ENCODE results near the gene ROR1. TPM values are rescaled to one million over a fixed set of nuclear protein-coding genes. Genes with fewer than 3 reads are reported as not detected.

Gene ROR1
- total and polyA plus RNA-seq, 8 donors, result 25.5 to 95.8 (median 83.0) TPM

DNA sequence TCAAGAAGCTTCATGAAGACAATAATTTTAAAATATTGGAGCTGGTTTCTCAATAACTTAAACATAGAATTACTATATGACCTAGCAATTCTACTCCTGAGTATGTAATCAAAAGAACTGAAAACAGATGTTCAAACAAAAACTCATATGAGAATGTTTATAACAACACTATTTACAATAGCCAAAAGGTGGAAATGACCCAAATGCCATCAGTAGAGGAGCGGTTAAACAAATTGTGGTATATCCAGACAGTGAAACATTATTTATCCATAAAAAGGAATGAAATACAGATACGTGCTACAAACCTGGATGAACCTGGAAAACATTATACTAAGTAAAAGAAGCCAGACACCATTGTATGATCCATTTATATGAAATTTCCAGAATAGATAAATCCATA is 366.8 kb downstream of the ROR1 start:
- H3K27ac ChIP-seq, result no peak overlapping the region
- H3K27me3 ChIP-seq, result no peaks in the 10 kb centered on the region
- H3K9me3 ChIP-seq, result no peaks in the 10 kb centered on the region
- peaks cover 0 to 5% of the 10 kb centered on the region in 2 donors for H3K36me3 ChIP-seq
- no peak overlapping the region for H3K4me3 ChIP-seq
- TF ChIP-seq CTCF (IDR thresholded peaks at IDR 0.05), result no peak
- ATAC-seq (no peak), DNase-seq (no peak)
- H3K4me1 ChIP-seq, result no peaks in the 10 kb centered on the region
- intact Hi-C loops (cut with DNase I), result no loop called here

- DNase-seq, result no peak
- no peaks in the 10 kb centered on the region for H3K27me3 ChIP-seq
- peaks cover 0 to 5% of the 10 kb centered on the region in 2 donors for H3K36me3 ChIP-seq
- no peak for TF ChIP-seq CTCF (IDR thresholded peaks at IDR 0.05)
- H3K4me3 ChIP-seq, result no peak overlapping the region
- no peaks in the 10 kb centered on the region for H3K9me3 ChIP-seq
- no peak for ATAC-seq
- intact Hi-C loops (cut with DNase I), result no loop called here
- H3K4me1 ChIP-seq, result no peaks in the 10 kb centered on the region
- H3K27ac ChIP-seq, result no peak overlapping the region
Observed at GRCh38 chr1:64147045-64147724, 373.4 kb downstream of the ROR1 start.

DNA sequence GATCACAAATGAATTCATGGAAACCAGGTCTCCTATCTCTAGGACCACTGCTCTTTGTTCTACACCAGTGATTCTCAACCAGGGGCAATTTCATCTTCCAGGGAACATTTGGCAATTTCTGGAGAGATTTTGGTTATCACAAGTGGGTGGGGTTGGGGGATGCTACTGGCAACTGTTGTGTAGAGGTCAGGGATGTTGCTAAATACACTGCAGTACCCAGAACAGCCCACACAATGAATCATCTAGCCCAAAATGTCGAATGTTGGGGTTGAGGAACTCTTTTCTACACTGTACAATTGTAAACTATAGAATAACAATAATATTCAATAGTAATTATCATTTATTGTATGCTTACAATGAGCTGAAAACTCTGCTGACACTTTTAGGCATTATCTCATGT is 373.9 kb downstream of the ROR1 start:
- no peak for DNase-seq
- no peaks in the 10 kb centered on the region for H3K4me1 ChIP-seq
- no peak overlapping the region for H3K4me3 ChIP-seq
- peaks cover 0 to 2% of the 10 kb centered on the region in 2 donors for H3K36me3 ChIP-seq
- TF ChIP-seq CTCF (IDR thresholded peaks at IDR 0.05), result no peak
- intact Hi-C loops (cut with DNase I), result no loop called here
- no peak for ATAC-seq
- no peaks in the 10 kb centered on the region for H3K9me3 ChIP-seq
- no peak overlapping the region for H3K27ac ChIP-seq
- H3K27me3 ChIP-seq, result no peaks in the 10 kb centered on the region

GRCh38 chr1:64150266-64150665 is 376.4 kb downstream of the ROR1 start:
- ATAC-seq, result no peak

DNA sequence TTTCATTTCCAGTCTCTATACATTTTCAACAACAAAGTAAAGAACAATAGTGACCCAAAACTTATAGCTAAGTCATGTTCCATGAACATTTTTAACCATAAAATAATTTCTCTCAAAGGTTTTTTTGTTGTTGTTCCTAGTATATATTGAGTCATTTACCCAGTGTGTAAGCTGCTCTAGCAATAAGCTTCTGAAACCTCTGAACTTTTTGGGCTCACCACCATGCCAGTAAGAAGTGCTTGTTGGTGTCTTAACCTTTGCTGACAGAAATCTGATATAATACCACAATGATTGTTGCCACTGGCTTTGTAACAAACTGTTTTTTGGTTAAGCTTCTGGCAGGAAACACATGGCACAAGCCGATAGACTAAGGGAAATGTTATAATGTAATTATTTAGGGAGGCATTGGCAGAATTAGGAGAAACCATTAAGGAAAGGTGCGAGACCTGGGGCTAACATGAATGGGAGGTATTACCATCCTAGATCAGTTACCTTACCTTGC is 377.0 kb downstream of the ROR1 start:
- TF ChIP-seq CTCF (IDR thresholded peaks at IDR 0.05), result no peak

More at GRCh38 chr1:64150266-64150665, 376.4 kb downstream of the ROR1 start:
- no peaks in the 10 kb centered on the region for H3K9me3 ChIP-seq
- H3K4me3 ChIP-seq, result no peak overlapping the region
- no peak for DNase-seq
- H3K27me3 ChIP-seq, result no peaks in the 10 kb centered on the region
- TF ChIP-seq CTCF (IDR thresholded peaks at IDR 0.05), result no peak
- intact Hi-C loops (cut with DNase I), result no loop called here
- no peaks in the 10 kb centered on the region for H3K4me1 ChIP-seq
- no peak overlapping the region for H3K27ac ChIP-seq
- no peaks in the 10 kb centered on the region for H3K36me3 ChIP-seq

More for the DNA sequence above, 377.0 kb downstream of the ROR1 start:
- intact Hi-C loops (cut with DNase I), result no loop called here
- no peaks in the 10 kb centered on the region for H3K9me3 ChIP-seq
- ATAC-seq (no peak), DNase-seq (no peak)
- H3K4me1 ChIP-seq, result no peaks in the 10 kb centered on the region
- H3K4me3 ChIP-seq, result no peak overlapping the region
- no peak overlapping the region for H3K27ac ChIP-seq
- H3K36me3 ChIP-seq, result no peaks in the 10 kb centered on the region
- no peaks in the 10 kb centered on the region for H3K27me3 ChIP-seq
